Measurements from ENCODE around the gene CCDC146.

Gene CCDC146

DNA sequence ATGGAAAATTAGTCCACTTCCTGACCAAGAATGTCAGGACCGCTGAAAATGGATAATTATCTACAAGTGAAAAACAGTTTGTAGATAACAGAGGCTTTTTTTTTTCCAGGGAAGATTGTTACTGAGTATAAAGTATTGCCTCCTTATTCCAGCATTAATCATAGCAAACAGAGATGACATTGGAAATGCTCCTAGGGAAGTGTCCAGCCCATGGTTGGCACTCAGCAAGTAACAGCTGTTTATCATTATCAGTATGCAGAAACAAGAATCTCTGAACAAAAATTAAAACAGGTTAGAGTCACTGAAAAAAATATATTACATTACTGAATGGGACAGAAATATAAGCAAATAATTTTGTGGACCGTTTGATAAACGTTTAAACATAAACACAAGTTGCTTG, 62.6 kb downstream of the CCDC146 start:
- Histone ChIP-seq H3K36me3 (replicated peaks in 1 of 2; ENCODE audit: control insufficient read depth in 2 of 2, insufficient read depth in 2 of 2, low read length in 2 of 2) (no peaks in the 10 kb centered on the region), H3K23ac (ENCODE audit: low read depth, low read length, poor library complexity) (no peak overlapping the region), H3K9me3 (replicated peaks in 1 of 2; ENCODE audit: control insufficient read depth in 2 of 2, insufficient read depth in 1 of 2, low read depth in 1 of 2, low read length in 2 of 2) (no peaks in the 10 kb centered on the region), H2BK12ac (ENCODE audit: low read length) (no peak overlapping the region), H3K79me1 (ENCODE audit: low read depth, low read length) (no peaks in the 10 kb centered on the region), H2AFZ (ENCODE audit: low read length) (no peak overlapping the region), H3K4me2 (ENCODE audit: insufficient read depth, low read length, poor library complexity, severe bottlenecking) (no peak overlapping the region), H2BK15ac (ENCODE audit: low read length) (no peak overlapping the region), H3K14ac (ENCODE audit: low read length) (no peak overlapping the region), H2AK5ac (ENCODE audit: low read depth, low read length) (no peak overlapping the region), H3K4ac (ENCODE audit: low read length) (no peak overlapping the region), H3K9ac (ENCODE audit: low read depth, low read length, poor library complexity) (no peak overlapping the region), H4K8ac (ENCODE audit: low read depth, low read length) (no peak overlapping the region), H3K4me3 (ENCODE audit: low read length in 2 of 2) (no peak overlapping the region), H3K18ac (ENCODE audit: low read length) (no peak overlapping the region), H2BK5ac (ENCODE audit: low read length) (no peak overlapping the region), H4K91ac (ENCODE audit: low read depth, low read length, poor library complexity) (no peak overlapping the region), H3K27me3 (ENCODE audit: control insufficient read depth in 3 of 3, insufficient read depth in 3 of 3, low read depth in 1 of 3, low read length in 3 of 3) (no peaks in the 10 kb centered on the region), H2BK120ac (ENCODE audit: low read depth, low read length) (no peak overlapping the region), H3K27ac (replicated peaks; ENCODE audit: low read length) (no peak overlapping the region), H3K4me1 (ENCODE audit: control insufficient read depth in 2 of 2, insufficient read depth in 1 of 2, low read depth in 1 of 2, low read length in 2 of 2) (no peaks in the 10 kb centered on the region)
- no CpG with 5 or more reads among the region's 3 CpGs for WGBS, 2 donors (ENCODE audit: extremely low coverage in 2 of 2, insufficient read length in 2 of 2, insufficient replicate concordance in 1 of 2)
- DNase-seq (ENCODE audit: low spot score), result no peak

DNA sequence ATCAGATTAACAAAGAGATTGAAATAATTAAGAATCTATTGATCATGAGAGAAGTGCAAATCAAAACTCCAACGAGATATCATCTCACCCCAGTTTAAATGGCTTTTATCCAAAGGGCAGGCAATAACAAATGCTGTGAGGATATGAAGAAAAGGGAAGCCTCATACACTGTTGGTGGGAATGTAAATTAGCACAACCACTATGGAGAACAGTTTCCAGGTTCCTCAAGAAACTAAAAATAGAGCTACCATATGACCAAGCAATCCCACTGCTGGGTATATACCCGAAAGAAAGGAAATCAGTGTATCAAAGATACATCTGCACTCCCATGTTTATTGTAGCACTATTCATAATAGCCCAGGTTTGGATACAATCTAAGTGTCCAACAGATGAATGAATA, 63.5 kb downstream of the CCDC146 start:
- Histone ChIP-seq H2BK120ac (ENCODE audit: low read depth, low read length) (no peak overlapping the region), H3K9ac (ENCODE audit: low read depth, low read length, poor library complexity) (no peak overlapping the region), H3K14ac (ENCODE audit: low read length) (no peak overlapping the region), H3K23ac (ENCODE audit: low read depth, low read length, poor library complexity) (no peak overlapping the region), H3K36me3 (replicated peaks in 1 of 2; ENCODE audit: control insufficient read depth in 2 of 2, insufficient read depth in 2 of 2, low read length in 2 of 2) (no peaks in the 10 kb centered on the region), H3K79me1 (ENCODE audit: low read depth, low read length) (no peaks in the 10 kb centered on the region), H2BK12ac (ENCODE audit: low read length) (no peak overlapping the region), H3K4me2 (ENCODE audit: insufficient read depth, low read length, poor library complexity, severe bottlenecking) (no peak overlapping the region), H3K18ac (ENCODE audit: low read length) (no peak overlapping the region), H2AFZ (ENCODE audit: low read length) (no peak overlapping the region), H3K4ac (ENCODE audit: low read length) (no peak overlapping the region), H4K8ac (ENCODE audit: low read depth, low read length) (no peak overlapping the region), H3K4me1 (ENCODE audit: control insufficient read depth in 2 of 2, insufficient read depth in 1 of 2, low read depth in 1 of 2, low read length in 2 of 2) (no peaks in the 10 kb centered on the region), H2AK5ac (ENCODE audit: low read depth, low read length) (no peak overlapping the region), H3K9me3 (replicated peaks in 1 of 2; ENCODE audit: control insufficient read depth in 2 of 2, insufficient read depth in 1 of 2, low read depth in 1 of 2, low read length in 2 of 2) (no peaks in the 10 kb centered on the region), H3K27me3 (ENCODE audit: control insufficient read depth in 3 of 3, insufficient read depth in 3 of 3, low read depth in 1 of 3, low read length in 3 of 3) (no peaks in the 10 kb centered on the region), H4K91ac (ENCODE audit: low read depth, low read length, poor library complexity) (no peak overlapping the region), H2BK15ac (ENCODE audit: low read length) (no peak overlapping the region), H3K27ac (replicated peaks; ENCODE audit: low read length) (no peak overlapping the region), H2BK5ac (ENCODE audit: low read length) (no peak overlapping the region), H3K4me3 (ENCODE audit: low read length in 2 of 2) (no peak overlapping the region)
- no peak for DNase-seq (ENCODE audit: low spot score)
- no CpG with 5 or more reads among the region's 2 CpGs for WGBS, 2 donors (ENCODE audit: extremely low coverage in 2 of 2, insufficient read length in 2 of 2, insufficient replicate concordance in 1 of 2)

DNA sequence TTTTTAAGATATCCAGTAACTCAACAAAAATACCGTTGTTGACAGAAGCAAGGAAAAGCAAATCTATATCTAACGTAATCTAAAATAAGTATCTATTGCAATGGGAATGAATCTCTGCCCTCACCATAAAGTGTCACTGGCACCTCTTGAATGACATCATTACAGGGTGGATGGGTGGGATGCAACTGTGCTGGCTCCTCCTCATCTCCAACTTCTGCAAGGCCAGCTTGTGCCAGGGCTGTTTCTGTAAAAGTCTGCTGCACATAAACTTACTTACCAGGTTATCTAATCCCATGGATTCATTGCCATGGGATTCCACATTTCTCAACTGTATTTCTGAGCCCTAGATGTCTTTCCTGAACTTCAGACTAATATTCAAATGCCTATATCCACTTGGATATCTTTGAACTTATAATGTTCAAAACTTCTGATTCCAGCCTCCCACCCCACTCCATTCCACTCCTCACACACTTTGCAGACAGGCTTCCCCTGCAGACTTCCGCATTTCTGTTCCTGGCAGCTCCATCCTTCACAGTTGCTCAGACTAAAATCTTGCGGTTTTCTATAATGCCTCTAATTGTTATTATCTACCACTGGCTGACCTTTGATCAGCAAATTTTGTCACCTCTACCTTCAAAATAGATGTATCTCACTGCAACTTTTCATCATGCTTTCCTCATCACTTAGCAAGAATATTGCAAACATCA, 66.5 kb downstream of the CCDC146 start:
- DNase-seq (ENCODE audit: low spot score), result no peak
- Histone ChIP-seq H3K79me1 (ENCODE audit: low read depth, low read length) (no peaks in the 10 kb centered on the region), H3K4me1 (ENCODE audit: control insufficient read depth in 2 of 2, insufficient read depth in 1 of 2, low read depth in 1 of 2, low read length in 2 of 2) (no peaks in the 10 kb centered on the region), H3K4ac (ENCODE audit: low read length) (no peak overlapping the region), H3K27me3 (ENCODE audit: control insufficient read depth in 3 of 3, insufficient read depth in 3 of 3, low read depth in 1 of 3, low read length in 3 of 3) (no peaks in the 10 kb centered on the region), H2BK15ac (ENCODE audit: low read length) (no peak overlapping the region), H3K36me3 (replicated peaks in 1 of 2; ENCODE audit: control insufficient read depth in 2 of 2, insufficient read depth in 2 of 2, low read length in 2 of 2) (no peaks in the 10 kb centered on the region), H4K91ac (ENCODE audit: low read depth, low read length, poor library complexity) (no peak overlapping the region), H3K4me3 (ENCODE audit: low read length in 2 of 2) (no peak overlapping the region), H2AFZ (ENCODE audit: low read length) (no peak overlapping the region), H3K14ac (ENCODE audit: low read length) (no peak overlapping the region), H3K9ac (ENCODE audit: low read depth, low read length, poor library complexity) (no peak overlapping the region), H3K9me3 (replicated peaks in 1 of 2; ENCODE audit: control insufficient read depth in 2 of 2, insufficient read depth in 1 of 2, low read depth in 1 of 2, low read length in 2 of 2) (no peaks in the 10 kb centered on the region), H2AK5ac (ENCODE audit: low read depth, low read length) (no peak overlapping the region), H2BK5ac (ENCODE audit: low read length) (no peak overlapping the region), H3K18ac (ENCODE audit: low read length) (no peak overlapping the region), H3K4me2 (ENCODE audit: insufficient read depth, low read length, poor library complexity, severe bottlenecking) (no peak overlapping the region), H2BK120ac (ENCODE audit: low read depth, low read length) (no peak overlapping the region), H3K27ac (replicated peaks; ENCODE audit: low read length) (no peak overlapping the region), H4K8ac (ENCODE audit: low read depth, low read length) (no peak overlapping the region), H3K23ac (ENCODE audit: low read depth, low read length, poor library complexity) (no peak overlapping the region), H2BK12ac (ENCODE audit: low read length) (no peak overlapping the region)
- no CpG with 5 or more reads among the region's 4 CpGs for WGBS, 2 donors (ENCODE audit: extremely low coverage in 2 of 2, insufficient read length in 2 of 2, insufficient replicate concordance in 1 of 2)

DNA sequence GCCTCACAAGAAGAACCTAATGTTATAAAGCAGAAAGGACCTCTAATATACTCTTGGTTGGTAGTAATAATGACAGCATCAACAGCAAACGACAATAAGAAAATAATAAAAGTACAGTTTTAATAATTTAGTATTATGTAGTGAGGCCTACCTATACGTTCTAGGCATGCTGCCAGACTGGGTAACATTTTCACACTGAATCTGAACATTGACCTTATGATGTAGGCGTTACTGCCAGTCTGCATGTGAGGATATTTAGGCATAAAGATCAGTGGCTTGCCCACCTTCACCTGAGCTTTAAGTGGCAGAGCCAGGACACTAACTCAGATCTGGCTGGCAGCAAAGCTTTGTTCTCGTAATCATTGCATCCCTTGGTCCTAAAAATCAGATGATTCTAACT, 74.7 kb downstream of the CCDC146 start:
- no peak overlapping the region for H4K8ac ChIP-seq (ENCODE audit: low read depth, low read length)
- H3K9me3 ChIP-seq (replicated peaks in 1 of 2; ENCODE audit: control insufficient read depth in 2 of 2, insufficient read depth in 1 of 2, low read depth in 1 of 2, low read length in 2 of 2), result no peaks in the 10 kb centered on the region
- no peaks in the 10 kb centered on the region for H3K79me1 ChIP-seq (ENCODE audit: low read depth, low read length)
- H2AFZ ChIP-seq (ENCODE audit: low read length), result no peak overlapping the region
- H2BK15ac ChIP-seq (ENCODE audit: low read length), result no peak overlapping the region
- no peak overlapping the region for H3K9ac ChIP-seq (ENCODE audit: low read depth, low read length, poor library complexity)
- H3K27ac ChIP-seq (replicated peaks; ENCODE audit: low read length), result no peak overlapping the region
- no peaks in the 10 kb centered on the region for H3K27me3 ChIP-seq (ENCODE audit: control insufficient read depth in 3 of 3, insufficient read depth in 3 of 3, low read depth in 1 of 3, low read length in 3 of 3)
- H2BK120ac ChIP-seq (ENCODE audit: low read depth, low read length), result no peak overlapping the region
- no CpG with 5 or more reads among the region's 4 CpGs for WGBS, 2 donors (ENCODE audit: extremely low coverage in 2 of 2, insufficient read length in 2 of 2, insufficient replicate concordance in 1 of 2)
- H3K18ac ChIP-seq (ENCODE audit: low read length), result no peak overlapping the region
- H2BK5ac ChIP-seq (ENCODE audit: low read length), result no peak overlapping the region
- H3K4ac ChIP-seq (ENCODE audit: low read length), result no peak overlapping the region
- no peak overlapping the region for H2AK5ac ChIP-seq (ENCODE audit: low read depth, low read length)
- H3K36me3 ChIP-seq (replicated peaks in 1 of 2; ENCODE audit: control insufficient read depth in 2 of 2, insufficient read depth in 2 of 2, low read length in 2 of 2), result no peaks in the 10 kb centered on the region
- no peak overlapping the region for H3K14ac ChIP-seq (ENCODE audit: low read length)
- H2BK12ac ChIP-seq (ENCODE audit: low read length), result no peak overlapping the region
- H4K91ac ChIP-seq (ENCODE audit: low read depth, low read length, poor library complexity), result no peak overlapping the region
- no peak overlapping the region for H3K4me3 ChIP-seq (ENCODE audit: low read length in 2 of 2)
- H3K4me1 ChIP-seq (ENCODE audit: control insufficient read depth in 2 of 2, insufficient read depth in 1 of 2, low read depth in 1 of 2, low read length in 2 of 2), result peaks cover 3 to 6% of the 10 kb centered on the region in 2 donors
- H3K4me2 ChIP-seq (ENCODE audit: insufficient read depth, low read length, poor library complexity, severe bottlenecking), result no peak overlapping the region
- no peak overlapping the region for H3K23ac ChIP-seq (ENCODE audit: low read depth, low read length, poor library complexity)
- no peak for DNase-seq (ENCODE audit: low spot score)
